Hindlimb muscle (tissue), 1 donor: ENCODE measurements around the gene ALPI. TPM values are rescaled to one million over a fixed set of nuclear protein-coding genes. Genes with fewer than 3 reads are reported as not detected.

Experiments
- DNase-seq: peaks from one replicate; pipeline ENCODE4 v3.0.0-alpha.2; 2013
- polyA plus RNA-seq: library from polyadenylated mRNA; unstranded; fragments of 120-200 nt; gene quantifications from one replicate; pipeline ENCODE4 v1.2.1, GENCODE V29; 2013; ENCODE audit not compliant: insufficient read length

The ALPI gene
- polyA plus RNA-seq, 1 donor = not detected

DNA sequence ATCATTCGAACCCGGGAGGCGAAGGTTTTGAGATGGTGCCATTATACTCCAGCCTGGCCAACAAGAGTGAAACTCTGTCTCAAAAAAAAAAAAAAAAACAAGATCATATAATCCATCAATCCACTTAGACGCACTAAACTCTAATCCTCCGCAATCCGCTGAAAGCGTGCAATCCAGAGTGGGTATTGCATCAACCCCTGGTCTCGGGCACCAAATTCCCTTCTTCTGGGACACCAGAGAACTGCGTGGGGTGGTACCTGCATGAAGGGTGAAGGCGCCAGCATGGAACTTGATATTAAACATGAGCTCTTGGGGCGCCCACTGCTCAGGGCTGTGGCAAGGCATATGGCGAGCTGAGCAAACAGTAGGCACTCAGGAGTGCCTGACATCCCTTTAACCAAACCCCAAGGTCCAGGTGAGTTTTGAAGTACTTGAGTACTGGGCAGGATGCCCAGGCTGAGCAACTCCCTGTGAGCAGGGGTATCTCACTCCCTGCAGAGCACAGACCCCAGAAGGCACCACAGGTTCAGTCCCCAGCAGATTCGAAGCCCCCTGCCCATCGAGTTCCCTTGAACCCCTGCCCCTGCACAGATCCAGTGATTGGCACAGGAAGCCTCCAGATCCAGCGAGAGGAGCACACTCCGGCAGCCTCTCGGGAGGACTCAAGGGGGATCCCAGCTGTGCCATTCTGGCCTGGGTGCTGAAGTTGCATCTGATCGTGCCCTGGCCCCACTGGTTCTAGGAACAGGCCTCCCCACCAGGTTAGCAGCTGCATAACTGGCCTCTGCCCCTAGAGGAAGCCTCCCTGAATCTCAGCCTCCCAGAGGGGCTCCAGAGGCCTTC, 8.0 kb downstream of the ALPI start:
- no peak for DNase-seq

DNA sequence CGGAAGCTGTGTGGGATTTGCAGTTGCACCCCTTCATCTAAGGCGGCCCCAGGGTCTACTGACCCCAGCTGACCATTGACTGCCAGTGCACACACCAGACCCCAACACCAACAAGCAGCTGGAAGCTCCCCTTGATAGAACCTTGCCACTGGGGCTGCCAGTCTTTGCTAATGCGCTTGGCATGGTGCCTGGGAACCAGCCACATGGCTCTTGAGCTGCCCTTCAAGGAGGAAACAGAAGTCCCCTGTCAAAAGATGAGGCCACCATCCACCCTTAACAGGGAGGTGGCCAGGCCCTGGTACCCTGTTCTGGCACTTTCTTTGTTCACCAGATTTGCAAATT, 8.6 kb downstream of the ALPI start:
- DNase-seq = no peak

DNA sequence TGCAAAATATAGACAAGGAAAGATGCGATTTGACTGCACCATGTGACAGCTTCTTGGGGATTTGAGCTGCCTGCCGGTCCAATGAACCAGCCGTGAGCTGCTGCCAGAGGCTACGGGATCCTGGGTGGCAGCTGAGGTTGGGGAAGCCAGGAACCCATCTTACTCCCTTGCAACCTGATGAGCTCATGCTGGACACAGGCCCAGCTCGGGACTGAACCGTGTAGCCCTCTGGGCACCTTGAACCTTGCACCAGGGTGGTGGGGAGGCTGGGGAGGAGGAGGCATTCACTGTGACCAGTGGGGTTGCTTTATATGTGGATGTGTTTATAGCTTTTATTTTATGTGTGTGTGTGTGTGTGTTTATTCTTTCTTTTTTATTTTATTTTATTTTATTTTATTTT, 9.1 kb downstream of the ALPI start:
- no peak for DNase-seq

DNA sequence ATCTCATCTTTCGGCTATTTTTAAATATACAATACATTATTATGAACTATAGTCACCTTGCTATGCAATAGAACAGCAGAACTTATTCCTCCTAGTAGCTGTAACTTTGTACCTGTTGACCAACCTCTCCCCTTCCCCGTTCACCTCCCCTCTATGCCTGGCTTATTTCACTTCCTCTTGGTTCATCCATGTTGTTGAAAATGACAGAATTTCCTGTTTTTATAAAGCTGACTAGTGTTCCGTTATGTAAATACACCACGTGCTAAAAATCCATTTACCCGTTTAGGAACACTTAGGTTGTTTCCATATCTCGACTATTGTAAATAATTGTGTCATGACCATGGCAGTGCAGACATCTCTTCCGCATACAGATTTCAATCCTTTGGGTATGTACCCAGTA, 10.3 kb downstream of the ALPI start:
- no peak for DNase-seq

DNA sequence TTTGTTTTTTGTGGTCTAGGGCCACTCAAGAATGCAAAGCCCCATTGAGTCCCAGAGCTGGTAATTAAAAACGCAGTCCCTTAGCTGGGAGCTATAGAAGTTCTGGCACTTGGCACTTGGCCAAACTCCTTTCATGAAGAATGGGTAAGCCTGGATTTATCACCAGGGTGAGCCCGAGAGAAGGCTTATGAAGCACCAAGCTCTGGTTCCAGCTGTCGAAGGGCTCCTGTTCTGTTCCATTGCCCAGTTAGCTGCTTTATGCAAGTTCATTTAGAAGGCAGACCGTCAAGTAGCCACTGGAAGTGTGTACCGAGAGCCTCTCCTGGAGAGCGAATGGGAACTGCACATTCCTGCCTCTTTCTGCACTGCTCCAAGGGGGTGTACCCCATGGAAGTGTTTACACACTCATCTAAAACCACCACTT, 17.5 kb downstream of the ALPI start:
- no peak for DNase-seq

DNA sequence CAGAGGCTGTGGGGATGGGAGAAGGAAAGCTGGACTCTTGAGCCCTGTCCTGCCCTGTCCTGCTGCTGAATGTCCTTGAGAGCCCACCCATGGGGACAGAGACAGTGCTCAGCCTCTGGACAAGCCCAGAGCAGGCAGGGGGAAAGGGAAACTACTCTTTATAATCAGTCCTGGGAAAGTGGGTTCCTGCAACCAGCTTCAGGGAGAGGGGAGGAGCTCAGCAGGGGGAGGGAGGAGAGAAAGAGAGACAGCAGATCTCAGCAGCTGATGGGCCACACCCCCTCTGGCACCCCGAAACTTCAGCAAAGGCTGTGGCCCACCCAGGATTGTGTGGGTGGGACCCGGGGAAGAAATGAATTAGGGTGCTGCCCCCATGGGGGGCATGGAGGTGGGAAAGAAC, 20.1 kb downstream of the ALPI start:
- no peak for DNase-seq

DNA sequence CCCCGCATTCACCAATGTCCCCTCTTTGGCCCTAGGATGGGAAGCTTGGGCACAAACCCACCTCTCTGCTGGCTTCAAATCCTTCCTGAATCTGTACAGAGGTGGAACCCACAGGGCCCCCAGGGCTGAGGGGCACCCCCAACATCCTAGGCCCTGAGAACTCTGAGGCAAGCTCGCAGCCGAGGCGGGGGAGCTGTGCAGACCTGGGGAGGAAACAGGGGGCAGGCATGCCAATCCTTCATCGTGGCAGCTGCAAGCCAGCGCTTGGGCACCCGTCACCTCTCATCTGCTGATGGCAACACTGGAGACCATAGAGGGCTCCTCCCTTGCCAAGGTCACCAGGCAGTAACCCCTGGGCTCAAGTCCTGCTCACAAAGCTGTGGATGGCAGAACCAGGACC, 20.8 kb downstream of the ALPI start:
- no peak for DNase-seq

DNA sequence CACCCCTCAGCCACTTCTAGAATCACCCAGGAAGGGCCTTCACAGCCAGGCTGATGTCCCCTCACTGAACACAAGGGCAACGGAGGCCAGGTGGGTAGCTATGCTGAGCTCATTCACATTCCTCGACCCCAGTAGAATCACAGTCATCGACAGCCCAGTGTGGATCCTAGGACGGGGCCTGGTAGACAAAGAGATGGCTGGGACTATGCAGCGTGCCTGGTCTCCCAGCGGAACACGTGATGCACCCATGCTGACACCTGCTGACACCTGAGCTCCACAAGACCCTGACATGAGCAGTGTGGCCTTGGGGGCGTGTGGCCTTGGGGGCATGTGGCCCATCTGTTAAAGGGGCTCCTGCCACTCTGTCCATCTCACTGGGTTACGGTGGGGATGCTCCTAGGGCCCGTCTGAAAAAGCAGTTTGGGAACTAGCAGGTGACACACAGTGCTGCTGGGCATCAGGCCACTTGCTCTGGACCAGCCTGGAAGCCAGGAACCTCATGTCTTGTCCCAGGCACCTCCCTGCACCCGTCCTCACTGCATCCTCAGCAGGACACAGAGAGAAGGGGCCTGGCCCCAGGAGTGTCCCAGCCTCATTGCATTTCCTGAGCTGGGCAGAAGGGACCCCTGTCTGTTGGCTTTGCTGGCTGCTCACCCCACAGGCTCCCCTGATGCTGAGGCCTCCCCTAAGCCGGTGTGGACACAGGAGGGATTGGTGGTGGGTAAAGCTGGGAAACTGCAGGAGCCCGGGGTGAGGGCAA, 22.0 kb downstream of the ALPI start:
- DNase-seq = no peak

DNA sequence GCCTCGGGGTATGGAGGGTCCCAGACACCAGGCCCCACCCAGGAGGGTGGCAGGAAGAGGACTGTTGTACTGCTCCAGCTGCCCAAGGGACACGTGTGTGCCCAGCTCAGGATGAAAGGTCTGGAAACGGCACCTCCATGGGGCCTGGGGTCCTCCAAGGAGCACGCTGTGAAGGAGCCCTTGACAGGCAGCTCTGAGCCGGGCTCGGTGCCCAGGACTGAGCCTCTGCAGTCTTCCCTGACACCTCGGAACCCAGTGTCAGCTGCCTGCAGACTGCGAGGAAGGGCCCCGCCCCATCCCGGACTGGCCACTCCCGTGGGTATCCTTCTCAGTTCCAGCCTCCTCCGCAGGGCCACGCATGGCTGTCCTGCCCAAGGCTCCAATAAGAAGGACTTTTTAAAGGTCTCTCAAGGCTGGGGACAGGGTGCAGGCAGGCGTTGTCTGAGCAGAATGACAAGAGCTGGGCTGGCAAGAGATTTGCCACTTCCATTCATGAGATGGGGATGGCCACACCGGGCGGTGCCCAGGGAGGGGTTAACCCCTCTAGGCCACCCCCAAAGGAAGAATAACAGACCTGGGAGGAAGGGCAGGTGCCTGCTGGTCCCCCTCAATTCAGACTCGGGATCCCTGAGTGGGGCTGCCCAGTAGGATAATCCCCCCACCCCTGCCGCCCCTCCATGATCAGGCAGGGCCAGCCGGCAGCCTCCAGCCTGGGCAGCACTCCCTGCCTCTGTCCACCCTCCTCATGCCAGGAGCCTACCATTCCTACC, 22.8 kb downstream of the ALPI start:
- DNase-seq = no peak

DNA sequence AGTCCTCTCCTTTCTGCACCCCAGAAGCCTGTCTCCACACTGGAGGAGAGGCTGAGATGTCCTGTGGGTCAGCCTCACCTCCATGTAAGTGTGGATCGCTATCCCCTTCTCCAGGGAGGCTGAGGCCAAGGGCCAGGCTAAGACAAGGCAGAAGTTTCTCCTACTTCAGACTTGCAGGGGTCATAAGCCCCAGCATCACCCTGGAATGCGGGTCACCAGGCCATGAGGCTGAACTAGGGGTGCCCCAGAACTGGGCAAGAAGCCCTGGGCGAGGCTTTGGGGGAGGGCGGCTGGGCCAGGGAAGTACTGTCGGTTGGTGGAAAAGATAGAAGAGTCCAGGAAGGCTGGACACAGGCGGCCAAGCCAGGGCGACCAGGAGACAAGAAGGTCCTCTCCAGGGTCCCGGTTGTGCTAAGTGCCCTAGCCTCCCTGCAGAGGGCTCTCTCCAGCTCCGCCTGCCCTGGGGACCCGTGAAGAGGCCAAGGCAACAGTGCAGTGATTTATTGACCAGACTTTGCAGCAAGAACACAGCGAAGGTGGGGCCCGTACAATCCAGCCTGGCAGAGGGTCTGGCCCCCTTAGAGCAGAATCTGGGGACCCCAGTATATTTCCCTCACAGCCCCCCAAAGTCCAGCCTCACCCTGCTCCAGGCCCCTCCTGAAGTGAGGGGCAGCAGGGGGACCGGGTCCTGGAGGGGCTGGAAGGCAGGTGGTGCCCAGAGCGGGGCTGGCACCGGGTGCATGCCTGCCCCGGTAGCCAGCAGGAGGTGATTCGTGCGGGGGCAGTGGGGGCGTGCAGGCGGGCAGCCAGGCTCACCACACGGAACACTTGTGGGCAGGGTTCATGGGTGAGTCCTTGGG, 23.6 kb downstream of the ALPI start:
- DNase-seq = no peak

DNA sequence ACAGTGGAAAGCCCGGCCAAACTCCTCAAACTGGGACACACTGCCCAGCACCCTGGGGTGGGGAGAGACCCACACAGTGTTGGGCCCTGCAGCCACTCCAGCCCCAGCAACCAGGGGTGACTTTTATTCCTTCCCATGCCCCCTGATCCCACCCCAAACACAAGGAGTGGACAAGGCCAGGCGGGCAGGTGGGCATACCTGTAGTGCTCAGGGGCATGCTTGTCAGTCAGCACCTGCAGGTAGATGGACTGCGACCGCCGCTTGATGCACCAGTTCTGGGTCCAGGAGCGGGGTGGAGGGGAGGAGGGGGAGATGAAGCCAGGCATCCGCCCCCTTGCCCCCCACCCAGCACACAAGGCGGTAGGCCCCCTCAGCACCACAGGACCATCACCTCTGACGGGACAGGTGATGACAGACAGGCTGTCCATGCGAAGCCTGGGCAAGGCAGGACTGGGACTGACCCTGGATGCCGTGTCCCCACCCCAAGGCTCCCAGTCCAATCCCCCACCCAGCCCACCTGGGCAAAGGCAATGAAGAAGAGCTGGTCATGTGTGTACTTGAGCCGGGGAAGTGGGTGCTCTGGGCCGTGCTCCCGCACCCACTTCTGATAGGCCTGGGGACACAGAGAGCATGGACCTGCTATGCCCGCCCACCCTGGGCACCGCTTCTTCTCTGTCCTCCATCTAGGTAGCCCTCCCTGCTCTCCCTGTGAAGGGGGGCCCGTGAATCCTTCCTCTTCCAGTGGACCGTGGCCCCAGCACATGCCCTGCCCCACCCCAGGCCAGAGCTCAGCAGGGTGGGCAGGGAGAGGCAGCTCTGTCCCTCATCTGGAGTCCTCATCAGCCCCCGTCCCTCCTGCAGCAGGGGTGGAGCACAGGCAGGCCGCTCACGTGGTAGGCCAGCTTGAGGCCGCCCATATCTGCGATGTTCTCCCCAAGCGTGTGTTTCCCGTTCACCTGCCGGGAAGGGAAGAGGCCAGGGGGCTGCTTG, 24.5 kb downstream of the ALPI start:
- DNase-seq = no peak

DNA sequence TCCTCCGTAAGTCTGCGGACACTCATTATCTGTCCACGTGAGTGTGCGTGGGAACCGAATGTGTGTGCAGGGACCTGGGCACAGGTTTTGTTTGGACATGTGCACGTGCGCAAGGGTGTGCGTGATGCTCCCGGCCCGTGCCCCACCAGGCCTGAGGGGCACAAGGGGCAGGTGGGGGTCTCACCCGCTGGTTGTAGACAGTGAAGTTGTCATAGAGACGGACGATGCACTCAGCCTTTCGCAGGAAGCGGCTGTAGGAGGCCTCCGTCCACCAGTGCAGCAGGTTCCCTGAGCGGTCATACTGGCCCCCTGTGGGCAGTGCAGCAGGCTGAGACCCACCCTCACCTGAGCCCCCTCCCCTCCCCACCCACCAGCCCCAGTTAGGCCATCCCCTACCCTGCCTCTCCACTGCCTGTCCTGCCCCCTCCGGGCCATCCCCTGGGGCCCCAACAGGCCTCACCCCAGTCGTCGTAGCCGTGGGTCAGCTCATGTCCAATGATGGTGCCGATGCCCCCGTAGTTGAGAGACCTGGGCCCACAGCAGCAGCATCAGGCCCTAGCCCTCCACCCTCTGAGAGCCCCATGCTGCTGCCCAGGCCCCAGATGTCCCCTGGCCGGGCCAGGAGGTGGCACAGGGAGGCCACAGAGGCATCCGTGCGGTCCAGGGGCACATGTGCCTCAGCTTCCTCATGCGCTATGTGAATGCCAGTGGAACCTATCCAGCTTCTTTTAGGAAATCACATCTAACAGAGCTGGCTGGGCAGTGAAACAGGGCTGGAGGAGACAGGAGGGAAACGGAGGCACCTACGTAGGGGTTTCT, 25.6 kb downstream of the ALPI start:
- DNase-seq = no peak

DNA sequence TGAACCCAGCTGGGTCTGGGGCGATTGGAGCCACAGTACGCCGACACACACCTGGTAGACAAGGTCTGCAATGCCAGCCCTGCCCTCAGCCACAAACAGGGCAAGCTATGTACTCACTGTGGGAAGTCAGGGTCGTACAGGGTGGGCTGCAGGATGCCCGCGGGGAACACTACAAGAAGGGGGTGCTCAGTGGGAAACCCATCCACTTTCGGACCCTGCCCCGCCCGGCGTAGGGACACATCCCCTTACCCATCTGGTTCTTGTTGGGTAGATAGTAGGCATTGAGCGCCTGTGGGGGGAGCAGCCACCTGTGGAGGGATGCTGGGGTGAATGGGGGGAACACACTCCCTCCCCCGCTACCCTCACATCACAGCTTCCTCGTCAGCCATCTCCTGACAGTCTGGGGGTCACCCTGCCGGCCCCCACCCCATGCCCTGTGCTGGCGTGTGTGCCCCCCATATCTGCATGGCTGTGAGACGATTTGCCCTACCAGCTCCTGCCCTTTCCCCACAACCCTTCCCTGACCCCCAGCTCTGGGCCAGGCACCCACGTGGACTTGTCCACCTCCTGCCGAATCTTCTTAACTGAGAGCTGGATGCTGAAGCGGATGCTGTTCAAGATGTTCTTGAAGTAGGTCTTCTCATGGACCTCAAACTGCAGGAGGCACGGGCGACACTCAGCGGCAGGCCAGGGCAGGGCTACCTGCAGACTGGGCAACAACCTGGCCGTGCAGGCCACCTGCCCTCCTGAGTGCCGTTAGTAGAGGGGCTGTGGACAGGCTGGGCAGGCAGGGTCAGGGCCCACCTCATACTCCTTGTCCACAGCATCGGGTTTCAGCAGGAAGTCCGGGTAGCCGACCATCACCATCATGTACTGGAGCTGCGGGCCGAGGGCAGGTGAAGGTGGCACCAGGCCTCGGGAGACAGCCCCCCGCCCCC, 26.6 kb downstream of the ALPI start:
- DNase-seq = no peak

DNA sequence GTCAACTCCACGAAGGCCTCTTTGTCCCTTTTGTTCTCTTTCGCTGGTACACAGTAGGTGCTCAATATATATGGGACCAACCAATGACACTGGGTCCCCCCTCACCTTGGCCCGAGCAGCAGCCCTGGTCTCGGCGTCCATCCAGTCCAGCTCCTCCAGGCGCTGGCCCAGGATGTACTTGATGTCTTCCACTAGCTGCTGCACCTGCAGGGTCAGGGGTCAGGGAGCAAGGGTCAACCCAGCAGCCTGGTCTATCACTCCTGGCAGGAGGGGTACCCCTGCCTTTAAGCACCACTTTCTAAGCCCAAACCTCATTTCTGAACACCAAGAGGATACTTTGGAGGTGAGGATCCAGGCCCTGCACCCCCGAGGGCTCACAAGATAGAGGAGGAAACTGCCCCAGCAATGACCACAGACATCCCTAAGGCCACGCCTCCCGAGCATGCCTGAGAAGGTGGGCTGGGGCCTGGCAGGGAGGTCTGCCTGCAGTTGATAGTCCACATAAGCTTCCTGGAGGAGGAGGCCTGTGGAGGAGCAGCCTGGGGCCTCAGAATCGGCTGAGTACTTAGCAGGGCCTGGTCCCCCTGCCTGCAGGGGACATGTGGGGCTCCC, 27.5 kb downstream of the ALPI start:
- DNase-seq = no peak

DNA sequence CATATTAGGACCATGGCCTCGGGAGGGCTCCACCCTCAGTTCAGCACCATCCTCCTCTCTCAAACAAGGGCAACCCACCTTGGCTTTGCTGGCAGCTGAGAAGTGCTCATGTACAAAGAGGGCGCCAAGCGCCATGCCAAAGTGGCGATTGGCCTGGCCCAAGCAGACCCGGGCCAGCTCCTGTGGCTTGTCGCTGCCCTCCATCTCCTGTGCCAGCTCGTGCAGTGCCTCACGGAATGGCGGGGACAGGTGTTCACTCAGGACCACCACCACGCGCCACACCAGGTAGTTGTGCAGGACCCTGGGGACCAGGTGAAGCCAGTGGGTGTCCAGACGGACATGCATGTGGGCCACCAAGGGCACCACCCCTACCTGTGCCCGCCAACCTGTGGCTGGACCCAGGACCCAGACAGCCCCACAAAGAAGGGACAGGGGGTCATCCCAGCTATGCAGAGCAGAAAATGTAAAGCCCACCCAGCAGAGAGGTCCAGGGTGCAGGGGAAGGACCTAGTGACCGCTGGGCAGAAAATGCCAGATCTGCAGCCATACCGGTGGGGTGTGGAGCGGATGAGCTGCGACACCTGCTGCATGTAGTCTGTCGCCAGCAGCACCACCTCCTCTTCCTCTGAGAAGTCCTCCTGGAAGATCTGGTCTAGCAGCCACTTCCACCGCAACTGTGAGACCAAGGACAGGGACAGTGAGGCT, 28.1 kb downstream of the ALPI start:
- no peak for DNase-seq

DNA sequence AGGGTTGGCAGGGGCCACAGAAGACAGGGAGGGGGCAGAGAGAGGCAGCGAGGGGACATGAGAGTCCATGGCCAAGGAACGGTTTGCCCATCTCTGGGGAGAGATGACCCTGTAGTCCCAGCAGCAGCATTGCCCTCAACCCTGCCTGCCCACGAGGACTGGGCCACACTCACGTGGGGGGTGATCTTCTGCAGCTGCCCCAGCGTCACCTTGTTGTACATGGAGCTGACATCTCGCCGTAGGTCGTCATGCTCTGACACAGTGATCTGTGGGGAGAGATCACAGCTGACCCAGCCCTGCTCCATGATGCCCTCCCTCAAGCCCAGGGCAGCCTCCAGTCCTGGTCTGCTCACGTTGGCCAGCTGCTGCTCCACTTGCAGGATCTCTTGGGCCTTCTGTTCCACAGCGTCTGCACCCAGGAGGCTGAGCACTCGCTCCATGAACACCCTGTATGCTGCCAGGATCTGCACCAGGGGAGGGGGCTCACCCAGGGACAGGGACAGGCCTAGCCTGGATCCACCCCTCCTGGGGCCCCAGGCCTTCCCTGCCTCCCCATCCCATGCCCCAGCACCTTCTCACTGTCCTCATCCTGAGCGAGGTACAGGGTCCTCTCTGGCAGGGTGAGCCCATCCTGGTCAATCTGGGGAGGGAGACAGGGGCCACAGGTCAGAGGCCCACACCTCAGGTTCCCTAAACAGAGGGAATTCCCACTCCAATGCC, 28.8 kb downstream of the ALPI start:
- DNase-seq = no peak

DNA sequence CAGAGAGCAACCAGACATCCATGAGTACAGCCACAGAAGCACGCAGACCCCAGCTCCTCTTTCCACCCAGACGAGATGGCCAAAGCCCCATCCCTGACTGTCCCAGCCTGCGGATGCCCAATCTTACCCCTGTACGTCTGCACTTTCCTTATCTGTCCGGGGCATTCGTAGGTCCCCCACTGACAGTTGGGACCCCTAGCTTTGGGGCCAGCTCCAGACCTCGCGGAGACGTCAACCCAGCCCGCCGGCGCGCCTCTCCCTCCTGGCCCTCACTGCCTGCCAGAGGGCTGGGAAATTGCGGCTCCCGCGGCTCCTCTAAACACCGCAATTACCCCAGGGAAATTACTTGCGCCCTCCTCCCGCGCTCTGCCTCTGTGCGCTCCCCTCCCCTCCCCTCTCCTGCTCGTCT, 29.4 kb downstream of the ALPI start:
- no peak for DNase-seq
